Activated CD4-positive, alpha-beta T cell treated with anti-CD3 and anti-CD28 coated beads, Interleukin-2, amount 10 ng/mL, durations not matched to agents 7 days and 5 days (primary cell): ENCODE results near the gene PPT1. TPM values are rescaled to one million over a fixed set of nuclear protein-coding genes. Genes with fewer than 3 reads are reported as not detected.

ENCODE experiments used
- CTCF ChIA-PET: fragments of 350-600 bp; sonication (Branson Sonifier 250); formaldehyde crosslinking; loops from one replicate; lab custom pipeline; 2021; ENCODE audit warnings: antibody characterized with exemption; lab: Charles Lee
- POLR2A ChIA-PET: fragments of 350-600 bp; sonication (Branson Sonifier 250); formaldehyde crosslinking; loops from one replicate; lab custom pipeline; 2021; ENCODE audit warnings: antibody characterized with exemption; lab: Charles Lee
- DNase-seq: peaks from one replicate; pipeline ENCODE4 v3.0.0-alpha.2; 2020
- H3K27ac Mint-ChIP-seq: one replicate; pipeline ENCODE4 v1.8.0; 2021; ENCODE audit warnings: mild to moderate bottlenecking, moderate library complexity, mixed read lengths
- H3K27me3 Mint-ChIP-seq: one replicate; pipeline ENCODE4 v1.8.0; 2021; ENCODE audit warnings: mixed read lengths
- H3K36me3 Mint-ChIP-seq: one replicate; pipeline ENCODE4 v1.8.0; 2021; ENCODE audit warnings: low read depth, mixed read lengths
- H3K4me1 Mint-ChIP-seq: one replicate; pipeline ENCODE4 v1.8.0; 2021; ENCODE audit warnings: mixed read lengths
- H3K4me3 Mint-ChIP-seq: one replicate; pipeline ENCODE4 v1.8.0; 2021; ENCODE audit warnings: mild to moderate bottlenecking, moderate library complexity, mixed read lengths
- H3K9me3 Mint-ChIP-seq: one replicate; pipeline ENCODE4 v1.8.0; 2021; ENCODE audit warnings: mixed read lengths
- total RNA-seq, 2 experiments: library from RNA; stranded (reverse); gene quantifications; one replicate each; pipeline ENCODE4 v1.2.3, GENCODE V29; 2021

The PPT1 gene
- total RNA-seq, 2 experiments from 2014 or later: 93.8 to 112 TPM

DNA sequence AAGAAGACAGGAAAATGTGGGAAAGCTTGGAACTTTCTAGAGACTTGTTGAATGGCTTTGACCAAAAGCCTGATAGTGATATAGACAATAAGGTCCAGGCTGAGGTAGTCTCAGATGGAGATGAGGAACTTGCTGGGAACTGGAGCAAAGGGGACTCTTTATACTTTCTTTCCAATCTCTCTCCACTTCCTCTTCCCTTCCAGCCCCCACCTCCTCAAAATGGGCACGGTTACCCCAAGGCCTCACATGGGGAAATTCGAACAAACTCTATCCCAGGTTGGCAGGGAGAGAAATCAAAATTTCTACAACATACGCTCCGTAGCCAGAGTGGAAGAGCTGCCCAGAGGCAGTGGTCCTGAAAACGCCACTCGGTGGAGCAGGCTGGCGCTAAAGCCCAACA, 15.2 kb downstream of the PPT1 start:
- peaks cover 47% of the 10 kb centered on the region for H3K36me3 Mint-ChIP-seq
- ChIA-PET POLR2A (no interaction called here), CTCF (interaction anchor here (0.6 to 6.0 kb wide), 2 partner anchors 220 to 257 kb away, joined by 3 to 23 read pairs; no protein-coding TSS in a partner anchor)
- H3K27me3 Mint-ChIP-seq: no peaks in the 10 kb centered on the region
- H3K27ac Mint-ChIP-seq: no peak overlapping the region
- H3K4me1 Mint-ChIP-seq: peaks cover 17% of the 10 kb centered on the region
- no peak for DNase-seq
- H3K4me3 Mint-ChIP-seq: no peak overlapping the region
- no peaks in the 10 kb centered on the region for H3K9me3 Mint-ChIP-seq

- H3K4me1 Mint-ChIP-seq: peaks cover 11% of the 10 kb centered on the region
- DNase-seq: no peak
- no peaks in the 10 kb centered on the region for H3K27me3 Mint-ChIP-seq
- H3K4me3 Mint-ChIP-seq: no peak overlapping the region
- peaks cover 40% of the 10 kb centered on the region for H3K36me3 Mint-ChIP-seq
- peak overlapping the region; percentile 51 for H3K27ac Mint-ChIP-seq
- ChIA-PET CTCF (interaction anchor here (0.8 to 1.8 kb wide), 5 partner anchors 10 to 19 kb away, joined by 4 to 8 read pairs (median 4); no protein-coding TSS in a partner anchor), POLR2A (no interaction called here)
- no peaks in the 10 kb centered on the region for H3K9me3 Mint-ChIP-seq
These were observed 17.2 kb downstream of the PPT1 start for GRCh38 chr1:40079774-40080400.

- ChIA-PET CTCF (interaction anchor here (0.6 to 1.8 kb wide), 8 partner anchors 9 to 251 kb away, joined by 3 to 8 read pairs (median 4); no protein-coding TSS in a partner anchor), POLR2A (no interaction called here)
- Mint-ChIP-seq H3K9me3 (no peaks in the 10 kb centered on the region), H3K27ac (no peak overlapping the region), H3K4me3 (no peak overlapping the region), H3K36me3 (peaks cover 43% of the 10 kb centered on the region), H3K27me3 (no peaks in the 10 kb centered on the region), H3K4me1 (peaks cover 12% of the 10 kb centered on the region)
- DNase-seq: peak; percentile 72
These were observed 18.3 kb downstream of the PPT1 start for GRCh38 chr1:40078512-40079333.

- Mint-ChIP-seq H3K36me3 (peaks cover 52% of the 10 kb centered on the region), H3K4me3 (no peak overlapping the region), H3K4me1 (peaks cover 19% of the 10 kb centered on the region), H3K27ac (no peak overlapping the region), H3K9me3 (no peaks in the 10 kb centered on the region), H3K27me3 (no peaks in the 10 kb centered on the region)
- no peak for DNase-seq
- CTCF ChIA-PET: interaction anchor here (0.8 to 1.2 kb wide), 3 partner anchors 10 to 15 kb away, joined by 3 to 5 read pairs (median 4); no protein-coding TSS in a partner anchor
- POLR2A ChIA-PET: interaction anchor here (1.0 kb wide), 1 partner anchor 9 kb away, joined by 3 read pairs; no protein-coding TSS in a partner anchor
These were observed 20.1 kb downstream of the PPT1 start for GRCh38 chr1:40076895-40077312.

DNA sequence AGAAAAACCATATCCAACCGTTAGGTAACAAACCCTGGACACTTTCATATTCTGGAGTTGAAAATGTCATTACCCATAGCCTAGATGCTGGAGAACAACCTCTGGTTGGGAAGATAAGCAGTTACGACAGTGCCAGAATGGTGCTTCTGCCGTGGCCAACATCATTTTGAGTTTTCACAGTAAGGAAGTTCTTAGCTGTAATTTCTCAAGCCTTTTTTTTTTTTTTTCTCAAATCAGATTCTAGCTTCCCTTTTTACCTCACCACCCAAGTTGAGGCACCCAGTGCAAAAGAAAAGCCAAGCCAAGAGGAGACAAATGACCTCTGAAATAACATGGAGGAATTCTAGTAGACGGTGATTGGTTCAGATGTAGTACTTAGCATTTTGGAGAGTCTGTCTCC, 21.8 kb downstream of the PPT1 start:
- H3K4me1 Mint-ChIP-seq: peaks cover 17% of the 10 kb centered on the region
- peaks cover 62% of the 10 kb centered on the region for H3K36me3 Mint-ChIP-seq
- no peak for DNase-seq
- CTCF ChIA-PET: interaction anchor here (0.9 to 3.2 kb wide), 4 partner anchors 8 to 263 kb away, joined by 3 to 11 read pairs (median 4); no protein-coding TSS in a partner anchor
- H3K4me3 Mint-ChIP-seq: no peak overlapping the region
- POLR2A ChIA-PET: interaction anchor here (0.6 kb wide), 1 partner anchor 32 kb away, joined by 3 read pairs; no protein-coding TSS in a partner anchor
- H3K9me3 Mint-ChIP-seq: no peaks in the 10 kb centered on the region
- no peaks in the 10 kb centered on the region for H3K27me3 Mint-ChIP-seq
- H3K27ac Mint-ChIP-seq: no peak overlapping the region

GRCh38 chr1:40073062-40073461, 24.0 kb downstream of the PPT1 start:
- Mint-ChIP-seq H3K9me3 (no peaks in the 10 kb centered on the region), H3K36me3 (peaks cover 66% of the 10 kb centered on the region), H3K27me3 (no peaks in the 10 kb centered on the region), H3K4me1 (peaks cover 10% of the 10 kb centered on the region), H3K4me3 (no peak overlapping the region), H3K27ac (no peak overlapping the region)
- ChIA-PET POLR2A (no interaction called here), CTCF (interaction anchor here (1.0 to 3.2 kb wide), 2 partner anchors 8 to 266 kb away, joined by 3 to 11 read pairs; no protein-coding TSS in a partner anchor)
- no peak for DNase-seq

GRCh38 chr1:40072142-40072541, 24.9 kb downstream of the PPT1 start:
- Mint-ChIP-seq H3K36me3 (peaks cover 69% of the 10 kb centered on the region), H3K27ac (peak overlapping the region; percentile 57), H3K9me3 (no peaks in the 10 kb centered on the region), H3K4me1 (peaks cover 15% of the 10 kb centered on the region), H3K27me3 (no peaks in the 10 kb centered on the region), H3K4me3 (no peak overlapping the region)
- POLR2A ChIA-PET: no interaction called here
- CTCF ChIA-PET: interaction anchor here (0.6 to 3.2 kb wide), 3 partner anchors 8 to 266 kb away, joined by 3 to 11 read pairs (median 4); no protein-coding TSS in a partner anchor
- no peak for DNase-seq

- ChIA-PET CTCF (interaction anchor here (0.8 to 1.8 kb wide), 3 partner anchors 10 to 16 kb away, joined by 4 to 5 read pairs (median 4); no protein-coding TSS in a partner anchor), POLR2A (interaction anchor here (0.7 to 0.9 kb wide), 2 partner anchors 9 to 25 kb away, joined by 3 read pairs; no protein-coding TSS in a partner anchor)
- Mint-ChIP-seq H3K27ac (no peak overlapping the region), H3K4me1 (peaks cover 46% of the 10 kb centered on the region), H3K9me3 (no peaks in the 10 kb centered on the region), H3K4me3 (no peak overlapping the region), H3K36me3 (peaks cover 87% of the 10 kb centered on the region), H3K27me3 (no peaks in the 10 kb centered on the region)
- no peak for DNase-seq
These were observed 29.2 kb downstream of the PPT1 start for GRCh38 chr1:40067851-40068250.

DNA sequence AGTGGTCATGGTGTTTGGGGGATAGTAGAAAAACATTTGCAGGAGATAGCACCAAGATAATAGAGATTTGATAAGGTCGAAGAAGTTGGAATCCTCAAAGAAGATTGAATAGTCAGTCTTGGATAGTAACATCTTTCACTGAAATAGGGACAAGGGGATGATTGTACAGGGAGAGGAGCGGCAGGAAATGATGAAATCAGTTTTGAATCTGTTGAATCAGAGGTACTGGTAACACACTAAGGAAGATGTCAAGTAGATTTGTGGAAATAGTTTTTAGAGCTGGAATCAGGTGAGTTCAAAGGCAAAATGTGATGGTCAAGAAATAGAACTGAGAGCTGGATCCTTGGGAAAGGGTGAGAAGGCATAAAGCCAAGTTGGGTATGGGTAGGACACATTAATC, 30.0 kb downstream of the PPT1 start:
- CTCF ChIA-PET: interaction anchor here (1.0 to 1.5 kb wide), 2 partner anchors 11 to 248 kb away, joined by 4 read pairs; no protein-coding TSS in a partner anchor

DNA sequence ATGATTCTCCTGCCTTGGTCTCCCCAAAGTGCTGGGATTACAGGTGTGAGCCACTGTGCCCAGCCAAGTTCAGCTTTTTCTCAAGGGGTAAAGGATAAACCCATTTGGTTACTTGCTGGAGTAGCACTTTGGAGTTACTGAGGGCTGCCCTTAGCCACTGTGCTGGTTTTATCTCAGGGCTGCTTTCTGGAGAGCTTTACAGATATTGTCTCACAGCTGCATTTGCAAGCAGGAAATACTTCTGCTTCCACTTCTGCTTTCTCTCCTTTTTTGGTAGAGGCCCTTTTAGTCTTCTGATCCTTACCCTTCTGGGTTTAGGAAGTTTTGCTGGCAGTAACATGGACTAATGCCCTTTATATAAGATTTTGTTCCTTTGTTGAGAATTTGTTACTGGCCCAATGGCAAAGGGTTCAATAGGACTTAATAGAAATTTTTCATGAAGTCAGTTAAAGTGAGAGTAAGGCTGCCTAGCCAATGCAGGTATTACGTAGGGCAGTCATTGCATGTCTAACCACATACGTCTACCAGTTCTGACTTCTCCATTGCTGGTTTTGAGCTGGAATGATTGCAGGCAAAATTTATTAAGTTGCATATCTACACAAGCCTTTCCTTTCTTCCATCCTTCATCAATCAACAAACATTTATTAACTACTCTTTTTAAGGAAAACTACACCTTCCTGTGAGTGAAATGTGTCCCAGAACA, 32.1 kb downstream of the PPT1 start:
- ChIA-PET CTCF (interaction anchor here (1.1 to 3.8 kb wide), 4 partner anchors 9 to 33 kb away, joined by 3 to 11 read pairs (median 3); no protein-coding TSS in a partner anchor), POLR2A (no interaction called here)
- H3K4me3 Mint-ChIP-seq: peak overlapping the region; percentile 3
- DNase-seq: peak; percentile 17
- H3K9me3 Mint-ChIP-seq: no peaks in the 10 kb centered on the region
- H3K36me3 Mint-ChIP-seq: peaks cover 81% of the 10 kb centered on the region
- peak overlapping the region; percentile 81 for H3K27ac Mint-ChIP-seq
- H3K27me3 Mint-ChIP-seq: no peaks in the 10 kb centered on the region
- H3K4me1 Mint-ChIP-seq: peaks cover 67% of the 10 kb centered on the region

More for the DNA sequence above, 30.0 kb downstream of the PPT1 start:
- H3K27me3 Mint-ChIP-seq: no peaks in the 10 kb centered on the region
- no peaks in the 10 kb centered on the region for H3K9me3 Mint-ChIP-seq
- H3K4me3 Mint-ChIP-seq: no peak overlapping the region
- POLR2A ChIA-PET: interaction anchor here (0.9 kb wide), 1 partner anchor 10 kb away, joined by 3 read pairs; no protein-coding TSS in a partner anchor
- peak overlapping the region; percentile 80 for H3K27ac Mint-ChIP-seq
- peaks cover 48% of the 10 kb centered on the region for H3K4me1 Mint-ChIP-seq
- H3K36me3 Mint-ChIP-seq: peaks cover 84% of the 10 kb centered on the region
- no peak for DNase-seq

DNA sequence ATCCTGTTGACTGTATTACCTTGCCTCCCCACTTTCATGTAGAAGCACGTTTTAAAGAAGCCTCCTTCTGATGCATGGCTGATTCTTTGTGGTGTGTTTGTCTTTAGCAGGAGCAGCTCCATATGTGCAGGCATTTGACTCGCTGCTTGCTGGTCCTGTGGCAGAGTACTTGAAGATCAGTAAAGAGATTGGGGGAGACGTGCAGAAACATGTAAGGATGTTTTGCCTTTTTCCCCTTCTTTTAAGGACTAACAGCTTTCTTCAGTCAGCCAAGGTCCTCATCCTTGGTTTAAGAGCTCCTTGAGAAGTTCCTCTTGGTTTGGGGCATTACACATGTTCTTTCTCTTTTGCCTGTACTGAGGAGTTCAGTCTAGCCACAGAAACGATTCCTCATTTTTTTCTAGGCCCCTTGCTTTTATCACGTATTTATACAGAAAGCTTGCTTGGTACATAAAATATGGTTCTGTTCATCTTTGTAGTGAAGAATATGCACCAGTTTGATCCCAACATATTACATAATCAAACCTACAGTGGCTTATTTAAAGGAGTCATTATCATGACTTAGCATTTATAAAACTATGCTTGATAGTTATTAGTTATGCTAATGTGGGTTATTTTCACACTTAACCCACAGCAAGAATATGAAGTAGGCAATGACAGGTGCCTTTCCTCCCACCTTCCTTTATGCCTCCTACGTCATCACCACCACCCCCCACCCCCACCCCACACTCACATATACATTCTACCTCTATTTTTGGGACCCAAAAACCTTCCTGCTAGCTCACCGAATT, 36.9 kb downstream of the PPT1 start:
- peak overlapping the region; percentile 57 for H3K4me3 Mint-ChIP-seq
- H3K27me3 Mint-ChIP-seq: no peaks in the 10 kb centered on the region
- H3K9me3 Mint-ChIP-seq: peaks cover 2% of the 10 kb centered on the region
- no peak for DNase-seq
- CTCF ChIA-PET: interaction anchor here (0.9 to 2.5 kb wide), 4 partner anchors 11 to 93 kb away, joined by 3 to 5 read pairs (median 4); no protein-coding TSS in a partner anchor
- H3K36me3 Mint-ChIP-seq: peaks cover 82% of the 10 kb centered on the region
- peak overlapping the region; percentile 93 for H3K27ac Mint-ChIP-seq
- H3K4me1 Mint-ChIP-seq: peaks cover 87% of the 10 kb centered on the region
- POLR2A ChIA-PET: no interaction called here
